Left colon (tissue), 2 donors: ENCODE results near the gene MSMP. TPM values are rescaled to one million over a fixed set of nuclear protein-coding genes. Genes with fewer than 3 reads are reported as not detected.
A peak's percentile ranks its signal among the peaks of the same experiment; 100 is the strongest.

Experiments used
- ATAC-seq: fragments of 200-7000 bp; cut with Tn5 transposase; one replicate; pipeline ENCODE4 v1.9.1; 2020; ENCODE audit warnings: mild to moderate bottlenecking, moderate library complexity
- DNase-seq, 2 donors: peaks; one replicate each; pipeline ENCODE4 v3.0.0-alpha.2; 2020
- intact Hi-C, 2 donors: fragments of 100-400 bp; cut with DNase I in 1 of 2; cut with micrococcal nuclease in 1 of 2; formaldehyde crosslinking; loops; one replicate each; pipeline versions ENCODE4 v1.11.2 to v1.14.0; 2022; cut with DNase I, micrococcal nuclease
- total RNA-seq, 2 donors: library from RNA; stranded (reverse); fragmentation: NEBNext Ultra II Directional; extraction: Animal tissue kit (Norgen Biotek cat#: 25700); gene quantifications; one replicate each; pipeline ENCODE4 v1.2.1, GENCODE V29; 2021
- donor health status: DM: no; HTN: no; CAD: no.
- donor health status: DM: yes; HTN: yes; CAD: no.

Gene MSMP
- total RNA-seq, 2 donors from 2014 or later, result not detected

- peak; percentile 75 to 78 for DNase-seq
- intact Hi-C loops, result no loop called here
- ATAC-seq, result peak; percentile 53
Observed at GRCh38 chr9:35749515-35750255, 4.4 kb downstream of the MSMP start.

- intact Hi-C loops, result no loop called here
- peak; percentile 78 for ATAC-seq
- peak; percentile 89 to 91 for DNase-seq
Observed at GRCh38 chr9:35748858-35749514, 5.1 kb downstream of the MSMP start, which contains the start of the genes GBA2 and RGP1. Gene GBA2 (minus strand): TSS chr9:35749228. CDS start chr9:35748704, 524 bp downstream. Gene RGP1 (plus strand): TSS chr9:35749287. CDS start chr9:35749756, 469 bp downstream.

- ATAC-seq (peak; percentile 3), DNase-seq (no peak)
- intact Hi-C loops, result no loop called here
Observed at GRCh38 chr9:35748242-35748857, 5.7 kb downstream of the MSMP start.

DNA sequence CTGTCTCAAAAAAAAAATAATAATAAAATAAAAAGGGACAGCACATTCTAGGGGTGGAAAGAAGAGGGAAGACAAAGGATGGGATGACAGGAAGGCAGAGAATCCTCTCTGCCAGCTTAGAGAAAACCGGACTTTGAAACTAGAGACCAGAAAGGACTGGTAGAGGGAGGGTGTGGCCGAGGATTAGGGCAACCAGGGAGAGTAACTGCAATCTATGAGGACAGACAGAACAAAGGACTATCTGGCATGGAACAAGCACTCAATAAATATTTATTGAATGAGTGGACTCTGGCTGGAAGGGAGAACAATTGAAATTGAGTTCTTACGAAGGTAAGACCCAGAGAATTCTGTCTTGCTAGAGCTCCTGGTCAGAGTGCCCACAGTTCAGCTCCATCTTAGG is 7.5 kb downstream of the MSMP start:
- intact Hi-C loops, result no loop called here
- ATAC-seq (peak; percentile 46), DNase-seq (peak; percentile 41 to 60)

DNA sequence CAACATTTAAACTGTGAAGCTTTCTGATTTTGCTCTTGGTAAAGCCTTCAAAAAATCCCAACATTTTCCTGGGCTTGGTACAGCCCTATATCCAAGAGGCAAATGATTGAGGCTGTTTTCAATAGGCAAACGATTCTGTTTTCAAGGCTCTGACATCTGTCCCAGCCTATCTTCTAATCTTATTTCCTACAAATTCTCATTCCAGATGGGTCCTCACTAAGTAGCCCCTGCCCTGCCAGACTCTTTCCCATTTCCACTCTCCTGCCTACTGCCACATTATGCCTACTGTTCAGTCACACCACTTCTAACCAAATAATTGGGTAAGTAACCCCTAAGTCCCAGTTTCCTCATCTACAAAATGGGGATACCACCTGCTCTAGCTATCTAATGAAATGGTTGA is 8.5 kb downstream of the MSMP start:
- intact Hi-C loops, result no loop called here
- ATAC-seq, result no peak
- no peak for DNase-seq

GRCh38 chr9:35743880-35744518 is 10.1 kb downstream of the MSMP start:
- intact Hi-C loops, result no loop called here
- DNase-seq (peak in 1 of 2 donors; percentile 17), ATAC-seq (no peak)

DNA sequence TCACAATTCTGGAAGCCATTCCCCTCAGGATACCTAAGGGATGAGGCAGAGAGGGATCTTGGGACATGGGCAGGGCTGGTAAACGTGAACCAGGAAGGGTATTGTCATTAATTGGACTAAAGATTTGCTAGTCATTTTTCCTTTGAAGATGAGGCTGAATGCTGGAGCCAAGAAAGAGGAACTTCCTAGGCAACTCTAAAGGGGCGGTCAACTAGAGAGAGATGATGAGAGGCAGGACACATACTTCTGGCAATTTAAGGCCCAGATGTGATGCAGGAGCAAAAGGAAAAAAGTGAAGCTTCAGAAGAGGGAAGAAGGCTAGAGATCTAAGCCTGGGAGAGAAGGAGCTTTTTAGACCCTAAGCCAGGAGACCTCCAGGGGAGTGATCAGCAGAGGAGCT is 10.6 kb downstream of the MSMP start:
- peak in 1 of 2 donors; percentile 11 for DNase-seq
- intact Hi-C loops, result no loop called here
- ATAC-seq, result no peak

GRCh38 chr9:35741740-35742139 is 12.3 kb downstream of the MSMP start:
- intact Hi-C loops, result no loop called here
- ATAC-seq (no peak), DNase-seq (peak in 1 of 2 donors; percentile 17)

DNA sequence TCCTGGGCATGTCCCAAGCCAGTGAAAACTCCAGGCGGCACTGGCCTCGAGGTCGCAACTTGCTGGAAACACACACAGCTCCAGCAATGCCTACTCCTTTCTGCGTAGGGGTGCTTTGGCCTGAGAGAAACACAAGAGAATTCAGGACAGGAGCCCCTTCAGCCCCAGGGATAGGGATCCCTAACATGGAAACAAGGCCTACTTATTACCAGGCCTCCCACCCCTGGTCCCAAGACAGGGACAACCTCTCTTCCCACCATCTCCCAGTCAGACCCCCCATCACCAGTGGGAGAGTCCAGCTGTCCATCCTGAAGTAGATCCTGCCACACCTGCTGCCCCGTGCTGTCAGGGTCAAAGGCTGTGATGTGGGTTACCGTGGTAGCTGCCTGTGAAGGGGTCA is 13.8 kb downstream of the MSMP start:
- DNase-seq (peak in 1 of 2 donors; percentile 17), ATAC-seq (no peak)
- intact Hi-C loops, result no loop called here

- no peak for ATAC-seq
- intact Hi-C loops, result loop anchor here in 1 of 2 donors (10.0 kb wide), 1 partner anchor 84 kb away; the partner anchor contains the start of genes CCDC107, RMRP and SIT1
Observed at GRCh38 chr9:35738924-35739323, 15.2 kb downstream of the MSMP start.

DNA sequence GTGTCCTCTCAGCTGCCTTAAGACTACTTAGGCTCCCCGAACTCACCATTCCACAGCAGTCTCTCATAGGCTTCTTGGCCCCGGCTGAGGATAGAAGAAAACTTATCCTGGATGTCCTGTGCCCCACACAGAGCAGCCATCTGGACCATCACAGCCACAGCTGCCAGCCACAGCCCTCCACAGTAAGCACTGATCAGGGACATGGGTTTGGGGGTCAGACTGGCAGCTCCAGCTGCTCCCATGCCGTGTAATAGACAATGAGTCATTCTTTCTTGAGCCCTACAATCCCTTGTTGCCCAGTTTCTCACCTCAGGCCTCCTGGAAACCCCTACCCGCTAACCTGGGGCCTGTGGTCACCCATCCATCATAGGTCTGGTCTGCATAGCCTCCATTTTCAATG is 15.9 kb downstream of the MSMP start:
- DNase-seq (no peak), ATAC-seq (no peak)
- intact Hi-C loops, result loop anchor here in 1 of 2 donors (10.0 kb wide), 1 partner anchor 83 kb away; the partner anchor contains the start of genes CCDC107, RMRP and SIT1

More at GRCh38 chr9:35738924-35739323, 15.2 kb downstream of the MSMP start:
- no peak for DNase-seq

GRCh38 chr9:35737143-35737542 is 16.9 kb downstream of the MSMP start:
- ATAC-seq, result no peak
- intact Hi-C loops, result loop anchor here in 1 of 2 donors (10.0 kb wide), 1 partner anchor 82 kb away; the partner anchor contains the start of genes CCDC107, RMRP and SIT1
- no peak for DNase-seq

- intact Hi-C loops, result loop anchor here in 1 of 2 donors (10.0 kb wide), 1 partner anchor 81 kb away; the partner anchor contains the start of genes CCDC107, RMRP and SIT1
- DNase-seq (peak; percentile 68 to 71), ATAC-seq (peak; percentile 19)
Observed at GRCh38 chr9:35736201-35736633, 17.9 kb downstream of the MSMP start.

- DNase-seq, result no peak
- intact Hi-C loops, result loop anchor here in 1 of 2 donors (10.0 kb wide), 1 partner anchor 79 kb away; the partner anchor contains the start of genes CCDC107, RMRP and SIT1
- no peak for ATAC-seq
Observed at GRCh38 chr9:35734096-35734495, 20.0 kb downstream of the MSMP start.

- peak in 1 of 2 donors; percentile 59 for DNase-seq
- ATAC-seq, result peak; percentile 17
- intact Hi-C loops, result loop anchor here in 1 of 2 donors (10.0 kb wide), 1 partner anchor 78 kb away; the partner anchor contains the start of genes CCDC107, RMRP and SIT1
Observed at GRCh38 chr9:35732800-35733541, 21.1 kb downstream of the MSMP start.

GRCh38 chr9:35732185-35732799 is 21.8 kb downstream of the MSMP start, which contains the start of the genes CREB3 and TLN1:
Gene CREB3 (plus strand): TSS chr9:35732666. CDS start chr9:35732773, 107 bp downstream.
Gene TLN1 (minus strand): TSS chr9:35732195. CDS start chr9:35725694, 6,501 bp downstream.
- intact Hi-C loops, result loop anchor here in 1 of 2 donors (10.0 kb wide), 1 partner anchor 77 kb away; the partner anchor contains the start of genes CCDC107, RMRP and SIT1
- ATAC-seq, result peak; percentile 78

More at GRCh38 chr9:35732185-35732799, 21.8 kb downstream of the MSMP start, which contains the start of the genes CREB3 and TLN1:
- peak; percentile 97 to 99 for DNase-seq
